ENCODE measurements around the gene MORN1.
"Not testable (repeated sequence)": the region's sequence is repeated elsewhere in the genome, so short reads cannot be mapped to it uniquely, and the experiment has no call there.

MORN1 gene

GRCh38 chr1:2334366-2334765 is 57.0 kb downstream of the MORN1 start:
- H3K4me1 ChIP-seq (ENCODE audit: control insufficient read depth, low read depth, low read length) = no peaks in the 10 kb centered on the region
- no peaks in the 10 kb centered on the region for H3K27me3 ChIP-seq (ENCODE audit: control insufficient read depth, insufficient read depth, low read length)
- no peak overlapping the region for H3K27ac ChIP-seq (ENCODE audit: low read length)
- no peaks in the 10 kb centered on the region for H3K36me3 ChIP-seq (ENCODE audit: control insufficient read depth, low read depth, low read length)
- H3K9me3 ChIP-seq (ENCODE audit: control insufficient read depth, low read depth, low read length) = no peaks in the 10 kb centered on the region
- H3K4me3 ChIP-seq (ENCODE audit: low read length) = no peak overlapping the region
- H3K9ac ChIP-seq (ENCODE audit: low read length) = no peak overlapping the region

- not testable (repeated sequence) for H3K27me3 ChIP-seq (ENCODE audit: control insufficient read depth, insufficient read depth, low read length); H3K36me3 ChIP-seq (ENCODE audit: control insufficient read depth, low read depth, low read length)
These were observed 59.8 kb downstream of the MORN1 start for GRCh38 chr1:2331580-2331979.

GRCh38 chr1:2331200-2331544 is 60.2 kb downstream of the MORN1 start:
- no peaks in the 10 kb centered on the region for H3K36me3 ChIP-seq (ENCODE audit: control insufficient read depth, low read depth, low read length)
- no peaks in the 10 kb centered on the region for H3K27me3 ChIP-seq (ENCODE audit: control insufficient read depth, insufficient read depth, low read length)
- H3K9ac ChIP-seq (ENCODE audit: low read length) = no peak overlapping the region
- H3K4me1 ChIP-seq (ENCODE audit: control insufficient read depth, low read depth, low read length) = no peaks in the 10 kb centered on the region
- no peaks in the 10 kb centered on the region for H3K9me3 ChIP-seq (ENCODE audit: control insufficient read depth, low read depth, low read length)
- H3K27ac ChIP-seq (ENCODE audit: low read length) = no peak overlapping the region
- H3K4me3 ChIP-seq (ENCODE audit: low read length) = no peak overlapping the region

More at GRCh38 chr1:2331580-2331979, 59.8 kb downstream of the MORN1 start:
- H3K9me3 ChIP-seq (ENCODE audit: control insufficient read depth, low read depth, low read length); H3K9ac ChIP-seq (ENCODE audit: low read length); H3K27ac ChIP-seq (ENCODE audit: low read length); H3K4me1 ChIP-seq (ENCODE audit: control insufficient read depth, low read depth, low read length); H3K4me3 ChIP-seq (ENCODE audit: low read length): not testable (repeated sequence)

- Histone ChIP-seq H3K9ac (ENCODE audit: low read length) (no peak overlapping the region), H3K9me3 (ENCODE audit: control insufficient read depth, low read depth, low read length) (no peaks in the 10 kb centered on the region), H3K27me3 (ENCODE audit: control insufficient read depth, insufficient read depth, low read length) (no peaks in the 10 kb centered on the region), H3K36me3 (ENCODE audit: control insufficient read depth, low read depth, low read length) (no peaks in the 10 kb centered on the region), H3K4me1 (ENCODE audit: control insufficient read depth, low read depth, low read length) (no peaks in the 10 kb centered on the region), H3K27ac (ENCODE audit: low read length) (no peak overlapping the region), H3K4me3 (ENCODE audit: low read length) (no peak overlapping the region)
These were observed 60.7 kb downstream of the MORN1 start for GRCh38 chr1:2330519-2331199.

GRCh38 chr1:2330035-2330434 is 61.3 kb downstream of the MORN1 start:
- no peaks in the 10 kb centered on the region for H3K27me3 ChIP-seq (ENCODE audit: control insufficient read depth, insufficient read depth, low read length)
- no peaks in the 10 kb centered on the region for H3K4me1 ChIP-seq (ENCODE audit: control insufficient read depth, low read depth, low read length)
- no peak overlapping the region for H3K9ac ChIP-seq (ENCODE audit: low read length)
- H3K27ac ChIP-seq (ENCODE audit: low read length) = no peak overlapping the region
- H3K9me3 ChIP-seq (ENCODE audit: control insufficient read depth, low read depth, low read length) = no peaks in the 10 kb centered on the region
- H3K36me3 ChIP-seq (ENCODE audit: control insufficient read depth, low read depth, low read length) = no peaks in the 10 kb centered on the region
- no peak overlapping the region for H3K4me3 ChIP-seq (ENCODE audit: low read length)

GRCh38 chr1:2328676-2329455 is 62.5 kb downstream of the MORN1 start:
- Histone ChIP-seq H3K4me3 (ENCODE audit: low read length) (no peak overlapping the region), H3K27me3 (ENCODE audit: control insufficient read depth, insufficient read depth, low read length) (no peaks in the 10 kb centered on the region), H3K9me3 (ENCODE audit: control insufficient read depth, low read depth, low read length) (no peaks in the 10 kb centered on the region), H3K36me3 (ENCODE audit: control insufficient read depth, low read depth, low read length) (no peaks in the 10 kb centered on the region), H3K27ac (ENCODE audit: low read length) (no peak overlapping the region), H3K9ac (ENCODE audit: low read length) (no peak overlapping the region), H3K4me1 (ENCODE audit: control insufficient read depth, low read depth, low read length) (no peaks in the 10 kb centered on the region)

- Histone ChIP-seq H3K4me3 (ENCODE audit: low read length) (no peak overlapping the region), H3K4me1 (ENCODE audit: control insufficient read depth, low read depth, low read length) (no peaks in the 10 kb centered on the region), H3K27me3 (ENCODE audit: control insufficient read depth, insufficient read depth, low read length) (no peaks in the 10 kb centered on the region), H3K9me3 (ENCODE audit: control insufficient read depth, low read depth, low read length) (no peaks in the 10 kb centered on the region), H3K9ac (ENCODE audit: low read length) (no peak overlapping the region), H3K27ac (ENCODE audit: low read length) (no peak overlapping the region), H3K36me3 (ENCODE audit: control insufficient read depth, low read depth, low read length) (no peaks in the 10 kb centered on the region)
These were observed 63.5 kb downstream of the MORN1 start for GRCh38 chr1:2327841-2328240.

GRCh38 chr1:2327162-2327561 is 64.2 kb downstream of the MORN1 start:
- not testable (repeated sequence) for H3K4me3 ChIP-seq (ENCODE audit: low read length); H3K9ac ChIP-seq (ENCODE audit: low read length); H3K27ac ChIP-seq (ENCODE audit: low read length); H3K36me3 ChIP-seq (ENCODE audit: control insufficient read depth, low read depth, low read length); H3K27me3 ChIP-seq (ENCODE audit: control insufficient read depth, insufficient read depth, low read length); H3K9me3 ChIP-seq (ENCODE audit: control insufficient read depth, low read depth, low read length); H3K4me1 ChIP-seq (ENCODE audit: control insufficient read depth, low read depth, low read length)

GRCh38 chr1:2326524-2326923 is 64.8 kb downstream of the MORN1 start:
- Histone ChIP-seq H3K27ac (ENCODE audit: low read length) (no peak overlapping the region), H3K27me3 (ENCODE audit: control insufficient read depth, insufficient read depth, low read length) (no peaks in the 10 kb centered on the region), H3K4me1 (ENCODE audit: control insufficient read depth, low read depth, low read length) (peaks cover 12% of the 10 kb centered on the region), H3K36me3 (ENCODE audit: control insufficient read depth, low read depth, low read length) (no peaks in the 10 kb centered on the region), H3K9ac (ENCODE audit: low read length) (no peak overlapping the region), H3K9me3 (ENCODE audit: control insufficient read depth, low read depth, low read length) (no peaks in the 10 kb centered on the region), H3K4me3 (ENCODE audit: low read length) (no peak overlapping the region)

GRCh38 chr1:2324553-2325366 is 66.6 kb downstream of the MORN1 start:
- Histone ChIP-seq H3K4me1 (ENCODE audit: control insufficient read depth, low read depth, low read length) (peaks cover 12% of the 10 kb centered on the region), H3K27me3 (ENCODE audit: control insufficient read depth, insufficient read depth, low read length) (no peaks in the 10 kb centered on the region), H3K4me3 (ENCODE audit: low read length) (no peak overlapping the region), H3K27ac (ENCODE audit: low read length) (no peak overlapping the region), H3K9me3 (ENCODE audit: control insufficient read depth, low read depth, low read length) (no peaks in the 10 kb centered on the region), H3K36me3 (ENCODE audit: control insufficient read depth, low read depth, low read length) (no peaks in the 10 kb centered on the region), H3K9ac (ENCODE audit: low read length) (no peak overlapping the region)

- no peaks in the 10 kb centered on the region for H3K36me3 ChIP-seq (ENCODE audit: control insufficient read depth, low read depth, low read length)
- peaks cover 12% of the 10 kb centered on the region for H3K4me1 ChIP-seq (ENCODE audit: control insufficient read depth, low read depth, low read length)
- no peaks in the 10 kb centered on the region for H3K9me3 ChIP-seq (ENCODE audit: control insufficient read depth, low read depth, low read length)
- H3K27ac ChIP-seq (ENCODE audit: low read length) = no peak overlapping the region
- no peaks in the 10 kb centered on the region for H3K27me3 ChIP-seq (ENCODE audit: control insufficient read depth, insufficient read depth, low read length)
- H3K9ac ChIP-seq (ENCODE audit: low read length) = no peak overlapping the region
- no peak overlapping the region for H3K4me3 ChIP-seq (ENCODE audit: low read length)
These were observed 67.8 kb downstream of the MORN1 start for GRCh38 chr1:2323451-2323974.
